Neural cell (in vitro differentiated cells): ENCODE results near the gene ZNF467. TPM values are rescaled to one million over a fixed set of nuclear protein-coding genes. Genes with fewer than 3 reads are reported as not detected.

Experiments used
- H2AFZ ChIP-seq: fragments of 200-600, 300-800 bp; sonication (generic), shearing (Covaris generic); 2 replicates; pipeline ENCODE4 v1.6.0; 2014; ENCODE audit warnings: low read depth, mild to moderate bottlenecking, antibody characterized with exemption, low read length, moderate library complexity
- H3F3A ChIP-seq: fragments of 200-600 bp; shearing (Covaris generic); 2 replicates; pipeline ENCODE4 v1.6.1; 2016; ENCODE audit warnings: mild to moderate bottlenecking, moderate library complexity, mixed read lengths, antibody characterized with exemption, low read length; ENCODE audit not compliant: insufficient read depth, poor library complexity, severe bottlenecking
- H3K27ac ChIP-seq: fragments of 200-600, 300-800 bp; sonication (generic), shearing (Covaris generic); 2 replicates; pipeline ENCODE4 v1.5.1; 2014; ENCODE audit warnings: mild to moderate bottlenecking, low read length, moderate library complexity
- H3K27me3 ChIP-seq: fragments of 300-800, 200-600 bp; sonication (generic), shearing (Covaris generic); 2 replicates; pipeline ENCODE4 v1.6.0; 2014; ENCODE audit warnings: mild to moderate bottlenecking, low read depth, low read length, moderate library complexity; ENCODE audit not compliant: insufficient read depth
- H3K36me3 ChIP-seq: fragments of 300-800, 200-600 bp; sonication (generic), shearing (Covaris generic); 2 replicates; pipeline ENCODE4 v1.5.1; 2014; ENCODE audit warnings: mild to moderate bottlenecking, antibody characterized with exemption, low read length, moderate library complexity; ENCODE audit not compliant: insufficient read depth
- H3K4me2 ChIP-seq: fragments of 300-800, 200-600 bp; sonication (generic), shearing (Covaris generic); 2 replicates; pipeline ENCODE4 v1.6.0; 2014; ENCODE audit warnings: mild to moderate bottlenecking, low read length
- H3K4me3 ChIP-seq: fragments of 300-800, 200-600 bp; sonication (generic), shearing (Covaris generic); 2 replicates; pipeline ENCODE4 v1.5.1; 2014; ENCODE audit warnings: mild to moderate bottlenecking, low read length, moderate library complexity
- H3K79me2 ChIP-seq: fragments of 200-600 bp; shearing (Covaris generic); replicated peaks from 2 replicates; pipeline ENCODE4 v1.6.0; 2014; ENCODE audit warnings: mild to moderate bottlenecking, low read length, moderate library complexity; ENCODE audit not compliant: insufficient read depth
- H3K9ac ChIP-seq: fragments of 300-800, 200-600 bp; sonication (generic), shearing (Covaris generic); 2 replicates; pipeline ENCODE4 v1.6.1; 2016; ENCODE audit warnings: mild to moderate bottlenecking, low read length, mixed read lengths
- H3K9me2 ChIP-seq: fragments of 200-600 bp; shearing (Covaris generic); 2 replicates; pipeline ENCODE4 v1.6.1; 2016; ENCODE audit warnings: mild to moderate bottlenecking, low read length, mixed read lengths; ENCODE audit not compliant: insufficient read depth
- H3K9me3 ChIP-seq: fragments of 200-600, 300-800 bp; sonication (generic), shearing (Covaris generic); 2 replicates; pipeline ENCODE4 v1.6.1; 2016; ENCODE audit warnings: mild to moderate bottlenecking, mixed run types, low read length, moderate library complexity, mixed read lengths
- H4K20me1 ChIP-seq: fragments of 200-600 bp; shearing (Covaris generic); 2 replicates; pipeline ENCODE4 v1.6.1; 2016; ENCODE audit warnings: mild to moderate bottlenecking, mixed run types; ENCODE audit not compliant: insufficient read depth
- CTCF ChIP-seq: fragments of 450-650 bp; IDR thresholded peaks from 2 replicates; pipeline ENCODE4 v1.5.1; 2014; ENCODE audit warnings: antibody characterized with exemption, mild to moderate bottlenecking, moderate library complexity; ENCODE audit not compliant: poor library complexity, severe bottlenecking
- EP300 ChIP-seq: fragments of 450-650 bp; conservative IDR thresholded peaks from 2 replicates; pipeline ENCODE4 v1.6.1; 2014; ENCODE audit warnings: antibody characterized with exemption, mild to moderate bottlenecking, moderate library complexity; ENCODE audit not compliant: poor library complexity, severe bottlenecking
- EZH2 ChIP-seq: fragments of 200-600, 300-800 bp; shearing (Covaris generic), sonication (generic); IDR thresholded peaks from 2 replicates; pipeline ENCODE4 v1.6.1; 2014; ENCODE audit warnings: antibody characterized with exemption, low read length, borderline replicate concordance, mild to moderate bottlenecking; ENCODE audit not compliant: insufficient read depth, poor library complexity, severe bottlenecking
- MXI1 ChIP-seq: fragments of 450-650 bp; conservative IDR thresholded peaks from 2 replicates; pipeline ENCODE4 v1.6.1; 2014; ENCODE audit warnings: antibody characterized with exemption, mild to moderate bottlenecking; ENCODE audit not compliant: poor library complexity, severe bottlenecking
- POLR2AphosphoS5 ChIP-seq: IDR thresholded peaks from 2 replicates; pipeline ENCODE4 v1.6.1; 2012
- RAD21 ChIP-seq: fragments of 450-650 bp; conservative IDR thresholded peaks from 2 replicates; pipeline ENCODE4 v1.6.1; 2014; ENCODE audit warnings: antibody characterized with exemption, mild to moderate bottlenecking, moderate library complexity
- REST ChIP-seq: IDR thresholded peaks from 2 replicates; pipeline ENCODE4 v1.6.1; 2012; ENCODE audit warnings: borderline replicate concordance
- SMC3 ChIP-seq: fragments of 450-650 bp; conservative IDR thresholded peaks from 2 replicates; pipeline ENCODE4 v1.6.1; 2014; ENCODE audit warnings: antibody characterized with exemption, mild to moderate bottlenecking, moderate library complexity; ENCODE audit not compliant: poor library complexity
- TAF1 ChIP-seq: IDR thresholded peaks from 2 replicates; pipeline ENCODE4 v1.6.1; 2012; ENCODE audit warnings: low read depth
- polyA plus RNA-seq: library from polyadenylated mRNA; depleted of rRNA; stranded (reverse); fragments of >200 nt; gene quantifications from 2 replicates; pipeline ENCODE4 v1.2.3, GENCODE V29; 2014

The ZNF467 gene
- polyA plus RNA-seq, 1 donor from 2014 or later = 11.9 TPM

DNA sequence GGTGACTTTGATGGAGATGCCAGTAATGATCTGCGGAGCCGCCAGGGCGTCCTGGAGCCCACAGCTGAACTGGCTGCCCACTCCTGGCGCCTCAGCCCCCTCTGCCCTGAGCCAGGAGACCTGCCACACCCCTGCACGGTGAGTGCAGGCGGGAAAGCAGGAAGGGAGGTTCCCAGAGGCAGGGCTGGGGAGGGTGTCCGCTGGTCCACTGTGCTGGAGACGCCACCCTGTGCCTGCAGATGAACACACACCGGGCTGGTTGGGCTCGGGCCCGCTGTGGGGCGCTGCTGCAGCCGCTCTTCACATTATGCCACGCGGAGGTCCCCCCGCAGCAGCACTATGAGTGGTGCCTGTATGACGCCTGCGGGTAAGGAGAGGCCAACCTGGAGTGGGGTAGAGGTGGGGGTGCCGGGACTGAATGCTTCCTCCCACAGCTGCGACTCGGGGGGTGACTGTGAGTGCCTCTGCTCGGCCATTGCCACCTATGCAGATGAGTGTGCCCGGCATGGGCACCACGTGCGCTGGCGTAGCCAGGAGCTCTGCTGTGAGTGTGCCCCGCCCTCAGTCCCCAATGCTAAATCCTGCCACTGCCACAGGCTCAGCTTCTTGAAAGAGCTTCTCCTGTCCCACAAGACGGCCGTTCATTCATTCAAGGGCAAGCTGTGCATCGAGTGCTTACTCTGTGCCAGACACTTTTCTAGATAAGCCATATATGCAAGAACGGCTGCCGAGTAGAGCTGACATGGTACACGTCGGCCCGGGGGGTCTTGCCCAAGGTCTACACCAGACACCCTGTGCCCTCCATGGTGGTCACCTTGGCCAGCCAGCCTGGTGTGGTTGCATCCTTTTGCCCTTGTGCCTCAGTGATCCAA lies 14.3 kb upstream of the ZNF467 start:
- Histone ChIP-seq H3K4me3 (no peak overlapping the region), H3K36me3 (no peaks in the 10 kb centered on the region), H4K20me1 (no peaks in the 10 kb centered on the region), H3K9me3 (no peaks in the 10 kb centered on the region), H3K9me2 (no peaks in the 10 kb centered on the region), H3K27me3 (peaks cover 9% of the 10 kb centered on the region), H3F3A (no peaks in the 10 kb centered on the region), H2AFZ (no peak overlapping the region), H3K4me2 (no peak overlapping the region), H3K27ac (no peak overlapping the region), H3K79me2 (no peaks in the 10 kb centered on the region), H3K9ac (no peak overlapping the region)
- peak; percentile 19 for TF ChIP-seq CTCF
- no peak for TF ChIP-seq SMC3

GRCh38 chr7:149785983-149786382 lies 12.6 kb upstream of the ZNF467 start:
- Histone ChIP-seq H3K9me2 (no peaks in the 10 kb centered on the region), H3F3A (no peaks in the 10 kb centered on the region), H3K27ac (no peak overlapping the region), H2AFZ (no peak overlapping the region), H3K27me3 (peaks cover 9% of the 10 kb centered on the region), H3K4me2 (no peak overlapping the region), H3K9me3 (no peaks in the 10 kb centered on the region), H3K4me3 (no peak overlapping the region), H3K79me2 (no peaks in the 10 kb centered on the region), H3K9ac (no peak overlapping the region), H4K20me1 (no peaks in the 10 kb centered on the region), H3K36me3 (no peaks in the 10 kb centered on the region)
- no peak for TF ChIP-seq EP300
- TF ChIP-seq SMC3 = no peak
- no peak for TF ChIP-seq RAD21

DNA sequence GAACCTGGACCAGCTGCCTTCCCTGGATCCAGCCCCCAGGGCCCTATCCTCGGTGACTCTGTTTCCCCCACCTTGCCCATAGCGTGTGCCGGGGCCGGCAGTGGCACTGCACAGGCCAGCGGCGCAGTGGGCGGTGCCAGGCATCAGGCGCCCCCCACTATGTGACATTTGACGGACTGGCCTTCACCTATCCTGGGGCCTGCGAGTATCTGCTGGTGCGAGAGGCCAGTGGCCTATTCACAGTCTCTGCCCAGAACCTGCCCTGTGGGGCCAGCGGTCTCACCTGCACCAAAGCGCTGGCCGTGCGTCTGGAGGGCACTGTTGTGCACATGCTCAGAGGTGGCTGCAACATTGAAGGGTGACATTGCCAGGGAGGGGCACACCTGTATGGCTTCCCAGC lies 12.0 kb upstream of the ZNF467 start:
- H3K36me3 ChIP-seq = no peaks in the 10 kb centered on the region
- H3F3A ChIP-seq = no peaks in the 10 kb centered on the region
- H3K4me2 ChIP-seq = no peak overlapping the region
- H4K20me1 ChIP-seq = no peaks in the 10 kb centered on the region
- no peaks in the 10 kb centered on the region for H3K79me2 ChIP-seq
- H3K9ac ChIP-seq = no peak overlapping the region
- TF ChIP-seq EP300 = no peak
- no peak for TF ChIP-seq MXI1
- no peak for TF ChIP-seq CTCF
- TF ChIP-seq RAD21 = no peak
- no peak for TF ChIP-seq EZH2
- no peak for TF ChIP-seq SMC3
- TF ChIP-seq REST = no peak
- TF ChIP-seq POLR2AphosphoS5 = no peak
- no peak for TF ChIP-seq TAF1
- no peaks in the 10 kb centered on the region for H3K9me3 ChIP-seq
- peaks cover 9% of the 10 kb centered on the region for H3K27me3 ChIP-seq
- H3K9me2 ChIP-seq = no peaks in the 10 kb centered on the region
- no peak overlapping the region for H3K27ac ChIP-seq
- H2AFZ ChIP-seq = no peak overlapping the region
- no peak overlapping the region for H3K4me3 ChIP-seq
